Colonic mucosa (tissue), 4 donors: ENCODE measurements around the gene CEACAM4. TPM values are rescaled to one million over a fixed set of nuclear protein-coding genes. Genes with fewer than 3 reads are reported as not detected.

ENCODE experiments used
- DNase-seq: peaks from one replicate; pipeline ENCODE4 v3.0.0-alpha.2; 2020
- H3K27ac ChIP-seq: fragments of 200-600 bp; one replicate; pipeline ENCODE4 v1.8.0; 2021
- H3K27me3 ChIP-seq: fragments of 200-600 bp; one replicate; pipeline ENCODE4 v1.8.0; 2021
- H3K36me3 ChIP-seq: fragments of 200-600 bp; one replicate; pipeline ENCODE4 v1.8.0; 2021
- H3K4me1 ChIP-seq: fragments of 200-600 bp; one replicate; pipeline ENCODE4 v1.8.0; 2021; ENCODE audit warnings: mild to moderate bottlenecking
- H3K4me3 ChIP-seq: fragments of 200-600 bp; one replicate; pipeline ENCODE4 v1.8.0; 2021
- H3K9ac ChIP-seq, 2 donors: one replicate each; pipeline ENCODE4 v1.7.0; 2013; ENCODE audit warnings: control low read depth in 2 of 2, low read depth in 2 of 2, low read length in 2 of 2
- H3K9me3 ChIP-seq: fragments of 200-600 bp; one replicate; pipeline ENCODE4 v1.8.0; 2021
- CTCF ChIP-seq: fragments of 200-600 bp; IDR thresholded peaks from one replicate; pipeline ENCODE4 v1.8.0; 2022; ENCODE audit warnings: antibody characterized with exemption, mild to moderate bottlenecking
- intact Hi-C: fragments of 100-400 bp; cut with DNase I; formaldehyde crosslinking; loops from one replicate; pipeline ENCODE4 v1.14.1; 2022
- total RNA-seq, 2 donors: library from RNA; stranded (reverse); fragmentation: NEBNext Ultra II Directional in 1 of 2; extraction: Animal tissue kit (Norgen Biotek cat#: 25700) in 1 of 2; gene quantifications; one replicate each; pipeline ENCODE4 v1.2.1, GENCODE V29; 2021
- donor health status: healthy.
- donor health status: DM: no; HTN: no; CAD: no.
- donor health status: DM: no; HTN: no; CAD: no.

CEACAM4 gene
- total RNA-seq, 2 donors from 2014 or later: not detected

GRCh38 chr19:41597600-41598041 is 29.3 kb downstream of the CEACAM4 start:
- Histone ChIP-seq H3K27me3 (no peaks in the 10 kb centered on the region), H3K9me3 (no peaks in the 10 kb centered on the region), H3K36me3 (no peaks in the 10 kb centered on the region), H3K9ac (no peak overlapping the region), H3K27ac (no peak overlapping the region), H3K4me3 (no peak overlapping the region), H3K4me1 (no peaks in the 10 kb centered on the region)
- DNase-seq: peak; percentile 77
- peak; percentile 81 for TF ChIP-seq CTCF
- intact Hi-C loops: no loop called here

- Histone ChIP-seq H3K27ac (no peak overlapping the region), H3K27me3 (no peaks in the 10 kb centered on the region), H3K4me3 (no peak overlapping the region), H3K36me3 (no peaks in the 10 kb centered on the region), H3K9ac (no peak overlapping the region), H3K4me1 (no peaks in the 10 kb centered on the region), H3K9me3 (no peaks in the 10 kb centered on the region)
- intact Hi-C loops: no loop called here
- no peak for TF ChIP-seq CTCF
- no peak for DNase-seq
These were observed 31.0 kb downstream of the CEACAM4 start for GRCh38 chr19:41595890-41596280.

- peak; percentile 56 for DNase-seq
- TF ChIP-seq CTCF: peak; percentile 71
- no peak overlapping the region for H3K9ac ChIP-seq
- H3K4me1 ChIP-seq: no peaks in the 10 kb centered on the region
- no peak overlapping the region for H3K27ac ChIP-seq
- H3K36me3 ChIP-seq: no peaks in the 10 kb centered on the region
- no peak overlapping the region for H3K4me3 ChIP-seq
- intact Hi-C loops: no loop called here
- no peaks in the 10 kb centered on the region for H3K9me3 ChIP-seq
- no peaks in the 10 kb centered on the region for H3K27me3 ChIP-seq
These were observed 31.5 kb downstream of the CEACAM4 start for GRCh38 chr19:41595258-41595889.

- TF ChIP-seq CTCF: no peak
- no peak for DNase-seq
- Histone ChIP-seq H3K27ac (no peak overlapping the region), H3K27me3 (no peaks in the 10 kb centered on the region), H3K9ac (no peak overlapping the region), H3K4me3 (no peak overlapping the region), H3K9me3 (no peaks in the 10 kb centered on the region), H3K36me3 (no peaks in the 10 kb centered on the region), H3K4me1 (no peaks in the 10 kb centered on the region)
- intact Hi-C loops: no loop called here
These were observed 34.8 kb downstream of the CEACAM4 start for GRCh38 chr19:41591951-41592562.

GRCh38 chr19:41590936-41591335 is 35.9 kb downstream of the CEACAM4 start:
- no peak for DNase-seq
- no peak overlapping the region for H3K4me3 ChIP-seq
- no peaks in the 10 kb centered on the region for H3K9me3 ChIP-seq
- H3K4me1 ChIP-seq: no peaks in the 10 kb centered on the region
- H3K9ac ChIP-seq: no peak overlapping the region
- intact Hi-C loops: no loop called here
- H3K36me3 ChIP-seq: no peaks in the 10 kb centered on the region
- no peak for TF ChIP-seq CTCF
- no peaks in the 10 kb centered on the region for H3K27me3 ChIP-seq
- no peak overlapping the region for H3K27ac ChIP-seq
